Panc1 (cell line): Measurements from ENCODE around the gene TMA7. TPM values are rescaled to one million over a fixed set of nuclear protein-coding genes. Genes with fewer than 3 reads are reported as not detected.

ENCODE experiments used
- ATAC-seq: fragments of 200-7000 bp; cut with Tn5 transposase; 2 replicates; pipeline ENCODE4 v1.9.1; 2020; ENCODE audit warnings: mild to moderate bottlenecking, moderate library complexity
- BruUV-seq: library from RNA; stranded (reverse); fragments of 400-500 nt; replicated peaks from 2 replicates; lab custom pipeline; 2021; lab: Mats Ljungman, UMichigan
- CTCF ChIA-PET: fragments of 300-600 bp; sonication (Branson Sonifier 250); formaldehyde crosslinking; loops from one replicate; lab custom pipeline; 2022; ENCODE audit warnings: antibody characterized with exemption; lab: Charles Lee
- POLR2A ChIA-PET: fragments of 300-600 bp; sonication (Branson Sonifier 250); formaldehyde crosslinking; loops from one replicate; lab custom pipeline; 2022; ENCODE audit warnings: antibody characterized with exemption; lab: Charles Lee
- DNase-seq: peaks from one replicate; pipeline ENCODE4 v3.0.0-alpha.2; 2010; ENCODE audit warnings: low read depth, low spot score
- H3K27ac ChIP-seq: 2 replicates; pipeline ENCODE4 v1.5.1; 2011; ENCODE audit warnings: mild to moderate bottlenecking, low read length, inconsistent platforms
- H3K27me3 ChIP-seq: fragments of 200-500 bp; sonication (Bioruptor generic); 2 replicates; pipeline ENCODE4 v1.6.0; 2014; ENCODE audit warnings: low read length, inconsistent platforms; ENCODE audit not compliant: control insufficient read depth, insufficient read depth
- H3K36me3 ChIP-seq: fragments of 200-500 bp; sonication (Bioruptor generic); 2 replicates; pipeline ENCODE4 v1.5.1; 2014; ENCODE audit warnings: inconsistent platforms, mild to moderate bottlenecking, low read length, moderate library complexity; ENCODE audit not compliant: control insufficient read depth, insufficient read depth
- H3K4me1 ChIP-seq: 2 replicates; pipeline ENCODE4 v1.5.1; 2011; ENCODE audit warnings: inconsistent platforms, mild to moderate bottlenecking, low read length, moderate library complexity; ENCODE audit not compliant: control insufficient read depth, insufficient read depth
- H3K4me3 ChIP-seq, 2 experiments: 2 replicates each; pipeline ENCODE4 v1.5.1; 2011 to 2012; ENCODE audit warnings: low read depth in 2 of 2, low read length in 2 of 2, mild to moderate bottlenecking in 2 of 2, inconsistent platforms in 1 of 2, moderate library complexity in 1 of 2
- H3K9me3 ChIP-seq: fragments of 200-500 bp; sonication (Bioruptor generic); 2 replicates; pipeline ENCODE4 v1.5.1; 2014; ENCODE audit warnings: low read depth, mild to moderate bottlenecking, inconsistent platforms, low read length, moderate library complexity; ENCODE audit not compliant: control insufficient read depth, insufficient read depth
- POLR2AphosphoS5 ChIP-seq: IDR thresholded peaks from 2 replicates; pipeline ENCODE4 v1.6.1; 2012; ENCODE audit warnings: mild to moderate bottlenecking, low read depth, low read length, moderate library complexity
- SIN3A ChIP-seq: IDR thresholded peaks from 2 replicates; pipeline ENCODE4 v1.6.1; 2012; ENCODE audit warnings: low read depth, mild to moderate bottlenecking, low read length, moderate library complexity, borderline replicate concordance; ENCODE audit not compliant: insufficient read depth
- TCF7L2 ChIP-seq: IDR thresholded peaks from 2 replicates; pipeline ENCODE4 v1.6.1; 2011; ENCODE audit warnings: mild to moderate bottlenecking, low read depth, low read length, inconsistent platforms
- in situ Hi-C: cut with HindIII; loops from 2 replicates; pipeline ENCODE4 v1.10.0; 2016; ENCODE audit warnings: low sequenced_read_pairs, low pct_unique_long_range_greater_than_20kb
- intact Hi-C: fragments of 100-400 bp; cut with micrococcal nuclease; formaldehyde crosslinking; loops from one replicate; pipeline ENCODE4 v1.10.0; 2022; ENCODE audit not compliant: unreplicated experiment
- total RNA-seq: library from RNA; stranded (reverse); gene quantifications from one replicate; pipeline ENCODE4 v1.2.1, GENCODE V29; 2021; ENCODE audit not compliant: unreplicated experiment
- TF ChIP-seq, protein P1 (sequence below), 2 experiments: IDR thresholded peaks; 2 replicates each; pipeline ENCODE4 v1.6.1; 2011 to 2012; ENCODE audit warnings: low read depth in 2 of 2, control low read depth in 1 of 2, low read length in 1 of 2, mild to moderate bottlenecking in 1 of 2, moderate library complexity in 1 of 2; ENCODE audit not compliant: insufficient read depth in 1 of 2
- TF ChIP-seq, protein P2 (sequence below): fragments of 450-650 bp; IDR thresholded peaks from 2 replicates; pipeline ENCODE4 v1.5.1; 2017; ENCODE audit warnings: mild to moderate bottlenecking

Gene TMA7
- total RNA-seq, 1 experiment from 2014 or later: 175 TPM

DNA sequence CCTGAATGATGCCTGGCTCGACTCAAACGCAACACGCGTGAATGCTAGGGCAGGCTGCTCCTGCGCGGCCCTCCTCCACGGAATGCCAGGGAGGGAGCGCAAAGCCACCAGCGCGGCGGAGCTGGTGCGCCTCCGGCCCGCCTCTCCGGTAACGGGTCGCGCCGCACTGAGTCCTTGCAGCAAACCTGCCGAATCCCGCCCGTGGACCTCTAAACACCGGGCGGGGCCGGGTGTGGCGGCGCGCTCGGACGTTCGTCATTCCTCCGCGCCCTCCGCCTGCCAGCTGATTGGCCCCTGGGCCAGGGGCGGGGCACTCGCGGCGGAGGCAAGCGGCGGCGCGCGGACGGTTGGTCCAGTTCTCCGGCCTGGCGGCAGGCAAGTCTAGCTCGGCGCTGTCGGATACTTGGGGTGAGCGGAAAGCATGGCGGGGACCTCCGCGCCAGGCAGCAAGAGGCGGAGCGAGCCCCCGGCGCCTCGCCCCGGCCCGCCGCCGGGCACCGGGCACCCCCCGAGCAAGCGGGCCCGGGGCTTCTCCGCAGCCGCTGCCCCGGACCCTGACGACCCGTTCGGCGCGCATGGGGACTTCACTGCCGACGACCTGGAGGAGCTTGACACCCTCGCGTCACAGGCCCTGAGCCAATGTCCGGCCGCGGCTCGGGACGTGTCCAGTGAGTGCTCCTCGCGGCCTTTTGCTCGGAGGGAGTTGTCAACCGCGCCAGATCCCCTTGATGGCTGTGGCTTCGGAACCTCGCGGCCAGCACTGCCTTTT, 6.6 kb downstream of the TMA7 start, which contains the start of gene ATRIP:
ATRIP (plus strand) TSS at position 313 of the 769 bp plus-strand sequence; CDS start at position 422, 109 bp downstream.
- no TSS peak for BruUV-seq
- DNase-seq (no peak), ATAC-seq (peak; percentile 95)
- TF ChIP-seq, protein P1, sequence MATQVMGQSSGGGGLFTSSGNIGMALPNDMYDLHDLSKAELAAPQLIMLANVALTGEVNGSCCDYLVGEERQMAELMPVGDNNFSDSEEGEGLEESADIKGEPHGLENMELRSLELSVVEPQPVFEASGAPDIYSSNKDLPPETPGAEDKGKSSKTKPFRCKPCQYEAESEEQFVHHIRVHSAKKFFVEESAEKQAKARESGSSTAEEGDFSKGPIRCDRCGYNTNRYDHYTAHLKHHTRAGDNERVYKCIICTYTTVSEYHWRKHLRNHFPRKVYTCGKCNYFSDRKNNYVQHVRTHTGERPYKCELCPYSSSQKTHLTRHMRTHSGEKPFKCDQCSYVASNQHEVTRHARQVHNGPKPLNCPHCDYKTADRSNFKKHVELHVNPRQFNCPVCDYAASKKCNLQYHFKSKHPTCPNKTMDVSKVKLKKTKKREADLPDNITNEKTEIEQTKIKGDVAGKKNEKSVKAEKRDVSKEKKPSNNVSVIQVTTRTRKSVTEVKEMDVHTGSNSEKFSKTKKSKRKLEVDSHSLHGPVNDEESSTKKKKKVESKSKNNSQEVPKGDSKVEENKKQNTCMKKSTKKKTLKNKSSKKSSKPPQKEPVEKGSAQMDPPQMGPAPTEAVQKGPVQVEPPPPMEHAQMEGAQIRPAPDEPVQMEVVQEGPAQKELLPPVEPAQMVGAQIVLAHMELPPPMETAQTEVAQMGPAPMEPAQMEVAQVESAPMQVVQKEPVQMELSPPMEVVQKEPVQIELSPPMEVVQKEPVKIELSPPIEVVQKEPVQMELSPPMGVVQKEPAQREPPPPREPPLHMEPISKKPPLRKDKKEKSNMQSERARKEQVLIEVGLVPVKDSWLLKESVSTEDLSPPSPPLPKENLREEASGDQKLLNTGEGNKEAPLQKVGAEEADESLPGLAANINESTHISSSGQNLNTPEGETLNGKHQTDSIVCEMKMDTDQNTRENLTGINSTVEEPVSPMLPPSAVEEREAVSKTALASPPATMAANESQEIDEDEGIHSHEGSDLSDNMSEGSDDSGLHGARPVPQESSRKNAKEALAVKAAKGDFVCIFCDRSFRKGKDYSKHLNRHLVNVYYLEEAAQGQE (IDR thresholded peaks at IDR 0.05; ENCODE audit: insufficient read depth in 1 of 2, low read depth in 2 of 2, low read length in 1 of 2): no peak
- TF ChIP-seq TCF7L2 (no peak), POLR2AphosphoS5 (peak; percentile 81), SIN3A (0 out of 2 replicates have a peak, but pooled peaks have one; percentile 86)
- TF ChIP-seq, protein P2, sequence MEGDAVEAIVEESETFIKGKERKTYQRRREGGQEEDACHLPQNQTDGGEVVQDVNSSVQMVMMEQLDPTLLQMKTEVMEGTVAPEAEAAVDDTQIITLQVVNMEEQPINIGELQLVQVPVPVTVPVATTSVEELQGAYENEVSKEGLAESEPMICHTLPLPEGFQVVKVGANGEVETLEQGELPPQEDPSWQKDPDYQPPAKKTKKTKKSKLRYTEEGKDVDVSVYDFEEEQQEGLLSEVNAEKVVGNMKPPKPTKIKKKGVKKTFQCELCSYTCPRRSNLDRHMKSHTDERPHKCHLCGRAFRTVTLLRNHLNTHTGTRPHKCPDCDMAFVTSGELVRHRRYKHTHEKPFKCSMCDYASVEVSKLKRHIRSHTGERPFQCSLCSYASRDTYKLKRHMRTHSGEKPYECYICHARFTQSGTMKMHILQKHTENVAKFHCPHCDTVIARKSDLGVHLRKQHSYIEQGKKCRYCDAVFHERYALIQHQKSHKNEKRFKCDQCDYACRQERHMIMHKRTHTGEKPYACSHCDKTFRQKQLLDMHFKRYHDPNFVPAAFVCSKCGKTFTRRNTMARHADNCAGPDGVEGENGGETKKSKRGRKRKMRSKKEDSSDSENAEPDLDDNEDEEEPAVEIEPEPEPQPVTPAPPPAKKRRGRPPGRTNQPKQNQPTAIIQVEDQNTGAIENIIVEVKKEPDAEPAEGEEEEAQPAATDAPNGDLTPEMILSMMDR: no peak
- in situ Hi-C loops (no loop called here), intact Hi-C loops (no loop called here)
- peak within 1 kb of the TSS; percentile 89 for H3K27ac ChIP-seq
- peaks cover 11% of the 10 kb centered on the region for H3K4me1 ChIP-seq
- H3K36me3 ChIP-seq: peaks cover 2% of the 10 kb centered on the region; the same call in 1 of the 2 replicates
- POLR2A ChIA-PET: interaction anchor here (0.6 to 0.7 kb wide), 3 partner anchors 27 to 103 kb away, joined by 3 to 5 read pairs (median 5); no protein-coding TSS in a partner anchor
- H3K9me3 ChIP-seq: no peaks in the 10 kb centered on the region
- no peaks in the 10 kb centered on the region for H3K27me3 ChIP-seq
- CTCF ChIA-PET: interaction anchor here (0.9 to 2.6 kb wide), 2 partner anchors 11 to 113 kb away, joined by 4 to 26 read pairs; no protein-coding TSS in a partner anchor
- peak within 1 kb of the TSS; percentile 76 to 87 for H3K4me3 ChIP-seq

DNA sequence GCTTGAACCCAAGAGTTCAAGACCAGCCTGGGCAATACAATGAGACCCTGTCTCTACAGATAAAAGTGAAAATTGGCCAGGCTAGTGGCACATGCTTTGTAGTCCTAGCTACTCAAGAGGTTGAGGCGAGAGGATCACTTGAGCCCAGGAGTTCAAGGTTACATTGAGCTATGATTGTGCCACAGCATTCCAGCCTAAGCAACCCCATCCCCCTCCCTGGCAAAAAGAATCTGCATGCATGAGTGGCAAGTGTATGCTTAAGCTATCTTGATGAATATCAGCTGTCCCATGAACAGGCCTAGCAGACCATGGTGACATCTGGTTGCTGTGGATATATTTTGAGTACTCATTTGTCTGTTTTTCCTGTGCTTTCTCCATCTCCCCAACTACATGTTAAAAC, 11.2 kb downstream of the TMA7 start:
- no peaks in the 10 kb centered on the region for H3K27me3 ChIP-seq
- no peak overlapping the region for H3K4me3 ChIP-seq
- ATAC-seq (no peak), DNase-seq (no peak)
- BruUV-seq: no TSS peak
- TF ChIP-seq POLR2AphosphoS5 (no peak), SIN3A (no peak), TCF7L2 (no peak)
- TF ChIP-seq, protein P2: no peak
- TF ChIP-seq, protein P1 (IDR thresholded peaks at IDR 0.05; ENCODE audit: insufficient read depth in 1 of 2, low read depth in 2 of 2, low read length in 1 of 2): no peak
- no peaks in the 10 kb centered on the region for H3K9me3 ChIP-seq
- no peak overlapping the region for H3K27ac ChIP-seq
- H3K4me1 ChIP-seq: peaks cover 6% of the 10 kb centered on the region; the same call in 1 of the 2 replicates
- ChIA-PET POLR2A (no interaction called here), CTCF (no interaction called here)
- in situ Hi-C loops: no loop called here
- intact Hi-C loops: no loop called here
- peaks cover 4% of the 10 kb centered on the region for H3K36me3 ChIP-seq
